Measurements from ENCODE around the gene SPATA7. TPM values are rescaled to one million over a fixed set of nuclear protein-coding genes. Genes with fewer than 3 reads are reported as not detected.

Gene SPATA7, protein sequence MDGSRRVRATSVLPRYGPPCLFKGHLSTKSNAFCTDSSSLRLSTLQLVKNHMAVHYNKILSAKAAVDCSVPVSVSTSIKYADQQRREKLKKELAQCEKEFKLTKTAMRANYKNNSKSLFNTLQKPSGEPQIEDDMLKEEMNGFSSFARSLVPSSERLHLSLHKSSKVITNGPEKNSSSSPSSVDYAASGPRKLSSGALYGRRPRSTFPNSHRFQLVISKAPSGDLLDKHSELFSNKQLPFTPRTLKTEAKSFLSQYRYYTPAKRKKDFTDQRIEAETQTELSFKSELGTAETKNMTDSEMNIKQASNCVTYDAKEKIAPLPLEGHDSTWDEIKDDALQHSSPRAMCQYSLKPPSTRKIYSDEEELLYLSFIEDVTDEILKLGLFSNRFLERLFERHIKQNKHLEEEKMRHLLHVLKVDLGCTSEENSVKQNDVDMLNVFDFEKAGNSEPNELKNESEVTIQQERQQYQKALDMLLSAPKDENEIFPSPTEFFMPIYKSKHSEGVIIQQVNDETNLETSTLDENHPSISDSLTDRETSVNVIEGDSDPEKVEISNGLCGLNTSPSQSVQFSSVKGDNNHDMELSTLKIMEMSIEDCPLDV
- 18.7 TPM for polyA plus RNA-seq (2013)

DNA sequence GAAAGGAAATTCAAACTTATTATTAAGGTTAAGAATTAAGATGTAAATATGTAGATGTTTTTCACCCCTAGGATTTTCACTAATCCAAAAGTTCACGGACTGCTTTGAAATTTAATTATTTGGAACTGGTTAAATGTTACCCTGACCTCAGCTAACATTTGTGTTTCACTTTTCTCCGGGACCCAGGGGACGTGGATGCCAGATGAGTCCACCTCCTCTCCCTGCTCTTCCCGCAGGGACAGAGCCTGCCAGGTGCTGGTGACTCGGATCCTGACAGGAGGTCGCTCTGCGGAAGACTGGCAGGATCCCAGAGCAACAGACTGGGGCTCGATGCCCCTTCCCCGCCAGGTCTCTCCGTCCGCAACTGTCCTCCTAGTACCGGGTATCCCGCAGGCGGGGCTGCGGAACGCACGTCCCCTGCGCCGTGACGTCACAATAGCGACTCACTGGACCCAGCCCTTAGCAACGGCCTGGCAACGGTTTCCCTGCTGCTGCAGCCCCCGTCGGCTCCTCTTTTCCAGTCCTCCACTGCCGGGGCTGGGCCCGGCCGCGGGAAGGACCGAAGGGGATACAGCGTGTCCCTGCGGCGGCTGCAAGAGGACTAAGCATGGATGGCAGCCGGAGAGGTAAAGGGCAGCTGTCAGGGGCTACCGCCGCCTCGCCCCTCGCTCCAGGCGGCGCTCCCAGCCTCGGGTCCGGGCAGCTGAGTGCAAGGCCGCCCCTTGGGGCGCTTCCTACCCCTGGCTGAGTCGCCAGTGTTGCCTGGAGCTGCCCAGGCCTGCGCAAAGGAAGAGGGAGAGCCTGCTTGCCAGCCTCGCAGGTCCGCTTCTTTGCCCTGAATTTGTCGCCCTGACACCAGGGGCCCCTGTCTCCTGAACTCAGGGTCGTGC lies at the start of gene SPATA7:
TSS of gene SPATA7 (plus strand) at position 446 of the 890 bp plus-strand sequence. CDS start at position 608, 162 bp downstream.
- Histone ChIP-seq H3K4me3 (ENCODE audit: control insufficient read depth in 1 of 7, extremely low read depth in 1 of 7, insufficient read depth in 4 of 7, low read depth in 2 of 7, low read length in 6 of 7) (peak within 1 kb of the TSS; percentile 75 to 100 (median 98)), H3K36me3 (ENCODE audit: control insufficient read depth in 4 of 4, insufficient read depth in 4 of 4, low read length in 3 of 4) (no peaks in the 10 kb centered on the region), H3K9me3 (ENCODE audit: control extremely low read depth in 1 of 5, control insufficient read depth in 4 of 5, insufficient read depth in 2 of 5, low read depth in 1 of 5, low read length in 4 of 5) (no peaks in the 10 kb centered on the region), H3K4me1 (ENCODE audit: control extremely low read depth in 1 of 4, control insufficient read depth in 4 of 4, insufficient read depth in 4 of 4, low read length in 3 of 4) (peaks cover 2 to 13% (median 7%) of the 10 kb centered on the region in 4 experiments), H3K27ac (ENCODE audit: insufficient read depth in 1 of 2, low read depth in 1 of 2, low read length in 2 of 2, poor library complexity in 1 of 2, severe bottlenecking in 2 of 2) (peak within 1 kb of the TSS; percentile 55 to 88), H3K27me3 (replicated peaks in 2 of 5; ENCODE audit: control insufficient read depth in 4 of 5, insufficient read depth in 5 of 5, low read length in 4 of 5) (peaks cover 0 to 2% (median 0%) of the 10 kb centered on the region in 5 experiments)
- POLR2A ChIA-PET, result interaction anchor here (0.6 kb wide), 1 partner anchor 380 kb away, joined by 3 read pairs; the partner anchor contains the start of gene GPR65
- DNase-seq, result peak; percentile 85 to 92 (median 88)
- under 1% methylated on average over 49 of the region's 50 CpGs for WGBS (ENCODE audit: insufficient coverage)
- CTCF ChIA-PET, result interaction anchor here (2.3 kb wide), 1 partner anchor 195 kb away, joined by 14 read pairs; no protein-coding TSS in a partner anchor

- no peaks in the 10 kb centered on the region for H3K4me1 ChIP-seq (ENCODE audit: control extremely low read depth in 1 of 4, control insufficient read depth in 4 of 4, insufficient read depth in 4 of 4, low read length in 3 of 4)
- no peak overlapping the region for H3K27ac ChIP-seq (ENCODE audit: insufficient read depth in 1 of 2, low read depth in 1 of 2, low read length in 2 of 2, poor library complexity in 1 of 2, severe bottlenecking in 2 of 2)
- peaks cover 0 to 3% (median 0%) of the 10 kb centered on the region in 5 experiments for H3K27me3 ChIP-seq (replicated peaks in 2 of 5; ENCODE audit: control insufficient read depth in 4 of 5, insufficient read depth in 5 of 5, low read length in 4 of 5)
- POLR2A ChIA-PET, result no interaction called here
- CTCF ChIA-PET, result interaction anchor here (1.3 kb wide), 1 partner anchor 9 kb away, joined by 3 read pairs; no protein-coding TSS in a partner anchor
- H3K36me3 ChIP-seq (ENCODE audit: control insufficient read depth in 4 of 4, insufficient read depth in 4 of 4, low read length in 3 of 4), result no peaks in the 10 kb centered on the region
- H3K4me3 ChIP-seq (ENCODE audit: control insufficient read depth in 1 of 7, extremely low read depth in 1 of 7, insufficient read depth in 4 of 7, low read depth in 2 of 7, low read length in 6 of 7), result no peak overlapping the region
- DNase-seq, result no peak
- H3K9me3 ChIP-seq (ENCODE audit: control extremely low read depth in 1 of 5, control insufficient read depth in 4 of 5, insufficient read depth in 2 of 5, low read depth in 1 of 5, low read length in 4 of 5), result no peaks in the 10 kb centered on the region
Observed at GRCh38 chr14:88340357-88340756, 45.1 kb upstream of the SPATA7 start.

DNA sequence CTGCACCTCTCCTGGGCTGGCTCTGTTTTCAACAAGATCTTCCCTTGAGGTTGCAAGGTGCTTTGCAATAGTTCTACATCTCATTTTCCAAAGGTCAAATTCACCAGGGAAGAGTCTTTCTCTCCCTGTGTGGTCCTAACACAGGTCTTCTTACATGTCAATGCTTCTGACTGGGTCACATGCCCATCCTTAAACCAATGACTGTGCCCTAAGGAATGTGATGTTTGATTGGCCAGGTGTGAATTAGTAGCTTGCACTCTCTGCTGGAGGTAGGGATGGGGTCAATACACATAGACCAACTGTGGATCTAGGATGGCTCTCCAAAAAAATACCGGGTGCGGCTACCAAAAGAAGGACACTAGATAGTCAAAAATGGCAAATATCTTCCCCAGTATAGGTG lies 42.5 kb upstream of the SPATA7 start:
- WGBS (ENCODE audit: insufficient coverage), result 100% methylated on average over 1 of the region's 2 CpGs
- no peak overlapping the region for H3K4me3 ChIP-seq (ENCODE audit: control insufficient read depth in 1 of 7, extremely low read depth in 1 of 7, insufficient read depth in 4 of 7, low read depth in 2 of 7, low read length in 6 of 7)
- no peak overlapping the region for H3K27ac ChIP-seq (ENCODE audit: insufficient read depth in 1 of 2, low read depth in 1 of 2, low read length in 2 of 2, poor library complexity in 1 of 2, severe bottlenecking in 2 of 2)
- H3K4me1 ChIP-seq (ENCODE audit: control extremely low read depth in 1 of 4, control insufficient read depth in 4 of 4, insufficient read depth in 4 of 4, low read length in 3 of 4), result no peaks in the 10 kb centered on the region
- peaks cover 0 to 4% (median 0%) of the 10 kb centered on the region in 5 experiments for H3K27me3 ChIP-seq (replicated peaks in 2 of 5; ENCODE audit: control insufficient read depth in 4 of 5, insufficient read depth in 5 of 5, low read length in 4 of 5)
- DNase-seq, result no peak
- H3K9me3 ChIP-seq (ENCODE audit: control extremely low read depth in 1 of 5, control insufficient read depth in 4 of 5, insufficient read depth in 2 of 5, low read depth in 1 of 5, low read length in 4 of 5), result no peaks in the 10 kb centered on the region
- no peaks in the 10 kb centered on the region for H3K36me3 ChIP-seq (ENCODE audit: control insufficient read depth in 4 of 4, insufficient read depth in 4 of 4, low read length in 3 of 4)
- CTCF ChIA-PET, result no interaction called here
- POLR2A ChIA-PET, result no interaction called here

GRCh38 chr14:88346048-88346639 lies 39.3 kb upstream of the SPATA7 start:
- Histone ChIP-seq H3K27me3 (replicated peaks in 2 of 5; ENCODE audit: control insufficient read depth in 4 of 5, insufficient read depth in 5 of 5, low read length in 4 of 5) (peaks cover 0 to 4% (median 3%) of the 10 kb centered on the region in 5 experiments), H3K4me1 (ENCODE audit: control extremely low read depth in 1 of 4, control insufficient read depth in 4 of 4, insufficient read depth in 4 of 4, low read length in 3 of 4) (no peaks in the 10 kb centered on the region), H3K36me3 (ENCODE audit: control insufficient read depth in 4 of 4, insufficient read depth in 4 of 4, low read length in 3 of 4) (no peaks in the 10 kb centered on the region), H3K4me3 (ENCODE audit: control insufficient read depth in 1 of 7, extremely low read depth in 1 of 7, insufficient read depth in 4 of 7, low read depth in 2 of 7, low read length in 6 of 7) (no peak overlapping the region), H3K9me3 (ENCODE audit: control extremely low read depth in 1 of 5, control insufficient read depth in 4 of 5, insufficient read depth in 2 of 5, low read depth in 1 of 5, low read length in 4 of 5) (no peaks in the 10 kb centered on the region), H3K27ac (ENCODE audit: insufficient read depth in 1 of 2, low read depth in 1 of 2, low read length in 2 of 2, poor library complexity in 1 of 2, severe bottlenecking in 2 of 2) (no peak overlapping the region)
- WGBS (ENCODE audit: insufficient coverage), result 89% methylated on average over 3 of the region's 5 CpGs
- ChIA-PET POLR2A (no interaction called here), CTCF (interaction anchor here (1.2 kb wide), 1 partner anchor 8 kb away, joined by 3 read pairs; no protein-coding TSS in a partner anchor)
- DNase-seq, result no peak

GRCh38 chr14:88348546-88348945 lies 36.9 kb upstream of the SPATA7 start:
- Histone ChIP-seq H3K4me1 (ENCODE audit: control extremely low read depth in 1 of 4, control insufficient read depth in 4 of 4, insufficient read depth in 4 of 4, low read length in 3 of 4) (no peaks in the 10 kb centered on the region), H3K4me3 (ENCODE audit: control insufficient read depth in 1 of 7, extremely low read depth in 1 of 7, insufficient read depth in 4 of 7, low read depth in 2 of 7, low read length in 6 of 7) (no peak overlapping the region), H3K27ac (ENCODE audit: insufficient read depth in 1 of 2, low read depth in 1 of 2, low read length in 2 of 2, poor library complexity in 1 of 2, severe bottlenecking in 2 of 2) (no peak overlapping the region), H3K9me3 (ENCODE audit: control extremely low read depth in 1 of 5, control insufficient read depth in 4 of 5, insufficient read depth in 2 of 5, low read depth in 1 of 5, low read length in 4 of 5) (no peaks in the 10 kb centered on the region), H3K27me3 (replicated peaks in 2 of 5; ENCODE audit: control insufficient read depth in 4 of 5, insufficient read depth in 5 of 5, low read length in 4 of 5) (peaks cover 0 to 4% (median 3%) of the 10 kb centered on the region in 5 experiments), H3K36me3 (ENCODE audit: control insufficient read depth in 4 of 4, insufficient read depth in 4 of 4, low read length in 3 of 4) (no peaks in the 10 kb centered on the region)
- ChIA-PET POLR2A (no interaction called here), CTCF (no interaction called here)
- DNase-seq, result peak in 1 of 3 donors; percentile 16
- 100% methylated on average over 1 of the region's 3 CpGs for WGBS (ENCODE audit: insufficient coverage)

- H3K27me3 ChIP-seq (replicated peaks in 2 of 5; ENCODE audit: control insufficient read depth in 4 of 5, insufficient read depth in 5 of 5, low read length in 4 of 5), result peaks cover 0 to 4% (median 0%) of the 10 kb centered on the region in 5 experiments
- no peak overlapping the region for H3K4me3 ChIP-seq (ENCODE audit: control insufficient read depth in 1 of 7, extremely low read depth in 1 of 7, insufficient read depth in 4 of 7, low read depth in 2 of 7, low read length in 6 of 7)
- H3K27ac ChIP-seq (ENCODE audit: insufficient read depth in 1 of 2, low read depth in 1 of 2, low read length in 2 of 2, poor library complexity in 1 of 2, severe bottlenecking in 2 of 2), result no peak overlapping the region
- H3K36me3 ChIP-seq (ENCODE audit: control insufficient read depth in 4 of 4, insufficient read depth in 4 of 4, low read length in 3 of 4), result no peaks in the 10 kb centered on the region
- H3K9me3 ChIP-seq (ENCODE audit: control extremely low read depth in 1 of 5, control insufficient read depth in 4 of 5, insufficient read depth in 2 of 5, low read depth in 1 of 5, low read length in 4 of 5), result no peaks in the 10 kb centered on the region
- no peak for DNase-seq
- CTCF ChIA-PET, result interaction anchor here (1.0 kb wide), 1 partner anchor 163 kb away, joined by 3 read pairs; no protein-coding TSS in a partner anchor
- no peaks in the 10 kb centered on the region for H3K4me1 ChIP-seq (ENCODE audit: control extremely low read depth in 1 of 4, control insufficient read depth in 4 of 4, insufficient read depth in 4 of 4, low read length in 3 of 4)
- 76% methylated on average over 3 of the region's 4 CpGs for WGBS (ENCODE audit: insufficient coverage)
- POLR2A ChIA-PET, result no interaction called here
Observed at GRCh38 chr14:88351966-88352691, 33.3 kb upstream of the SPATA7 start.

Data from common myeloid progenitor, CD34-positive (primary cell).